Measurements from ENCODE around the gene WSB1. TPM values are rescaled to one million over a fixed set of nuclear protein-coding genes. Genes with fewer than 3 reads are reported as not detected.
A peak's percentile ranks its signal among the peaks of the same experiment; 100 is the strongest.
"Not testable (repeated sequence)": the region's sequence is repeated elsewhere in the genome, so short reads cannot be mapped to it uniquely, and the experiment has no call there.

Gene WSB1
- polyA plus RNA-seq, 3 donors: 175 to 234 (median 205) TPM

DNA sequence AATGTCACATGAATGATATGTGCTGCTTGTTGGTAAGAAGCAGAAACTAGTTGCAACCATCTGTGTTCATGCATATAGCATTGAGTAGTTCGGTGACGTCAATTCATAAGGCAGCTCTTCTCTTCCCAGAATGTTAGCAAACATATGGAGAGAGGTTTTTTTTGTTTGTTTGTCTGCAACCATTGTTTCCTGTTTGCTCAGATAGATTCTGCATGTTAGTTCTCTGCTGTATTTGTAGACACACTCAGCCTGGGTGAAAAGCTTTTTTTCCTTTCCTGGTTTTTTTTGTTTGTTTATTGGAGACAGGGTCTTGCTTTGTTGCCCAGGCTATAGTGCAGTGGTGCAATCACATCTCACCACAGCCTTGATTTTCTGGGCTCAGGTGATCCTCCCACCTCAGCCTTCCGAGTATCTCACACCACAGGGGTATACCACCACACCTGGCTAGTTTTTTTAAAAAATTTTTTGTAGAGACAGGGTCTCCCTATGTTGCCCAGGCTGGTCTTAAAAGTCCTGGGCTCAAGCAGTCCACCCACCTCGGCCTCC is 16.7 kb downstream of the WSB1 start:
- no peak for DNase-seq (ENCODE audit: low read depth in 3 of 3, low spot score in 2 of 3)

DNA sequence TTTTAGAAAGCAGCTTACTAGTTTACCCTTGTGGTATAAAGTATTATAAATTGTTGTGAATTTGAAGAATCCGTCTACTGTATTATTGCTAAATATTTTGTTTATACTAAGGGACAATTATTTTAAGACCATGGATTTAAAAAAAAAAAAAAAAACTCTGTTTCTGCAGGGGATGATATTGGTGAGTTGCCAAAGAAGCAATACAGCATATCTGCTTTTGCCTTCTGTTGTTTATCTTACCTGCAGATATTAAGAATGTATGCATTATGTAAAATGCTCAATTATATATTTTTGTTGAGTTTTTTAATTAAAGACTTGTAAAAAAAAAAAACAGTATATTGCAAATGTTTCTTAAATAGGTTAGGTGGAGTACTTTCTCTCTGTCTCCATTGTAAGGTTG is 19.4 kb downstream of the WSB1 start:
- DNase-seq (ENCODE audit: low read depth in 3 of 3, low spot score in 2 of 3): no peak

- peak in 2 of 3 donors; percentile 64 to 67 for DNase-seq (ENCODE audit: low read depth in 3 of 3, low spot score in 2 of 3)
These were observed 21.4 kb downstream of the WSB1 start for GRCh38 chr17:27315322-27315721.

GRCh38 chr17:27315796-27316465 is 22.0 kb downstream of the WSB1 start:
- DNase-seq (ENCODE audit: low read depth in 3 of 3, low spot score in 2 of 3): no peak

- no peak for DNase-seq (ENCODE audit: low read depth in 3 of 3, low spot score in 2 of 3)
These were observed 24.3 kb downstream of the WSB1 start for GRCh38 chr17:27318228-27318627.

GRCh38 chr17:27318633-27319032 is 24.7 kb downstream of the WSB1 start:
- DNase-seq (ENCODE audit: low read depth in 3 of 3, low spot score in 2 of 3): no peak

DNA sequence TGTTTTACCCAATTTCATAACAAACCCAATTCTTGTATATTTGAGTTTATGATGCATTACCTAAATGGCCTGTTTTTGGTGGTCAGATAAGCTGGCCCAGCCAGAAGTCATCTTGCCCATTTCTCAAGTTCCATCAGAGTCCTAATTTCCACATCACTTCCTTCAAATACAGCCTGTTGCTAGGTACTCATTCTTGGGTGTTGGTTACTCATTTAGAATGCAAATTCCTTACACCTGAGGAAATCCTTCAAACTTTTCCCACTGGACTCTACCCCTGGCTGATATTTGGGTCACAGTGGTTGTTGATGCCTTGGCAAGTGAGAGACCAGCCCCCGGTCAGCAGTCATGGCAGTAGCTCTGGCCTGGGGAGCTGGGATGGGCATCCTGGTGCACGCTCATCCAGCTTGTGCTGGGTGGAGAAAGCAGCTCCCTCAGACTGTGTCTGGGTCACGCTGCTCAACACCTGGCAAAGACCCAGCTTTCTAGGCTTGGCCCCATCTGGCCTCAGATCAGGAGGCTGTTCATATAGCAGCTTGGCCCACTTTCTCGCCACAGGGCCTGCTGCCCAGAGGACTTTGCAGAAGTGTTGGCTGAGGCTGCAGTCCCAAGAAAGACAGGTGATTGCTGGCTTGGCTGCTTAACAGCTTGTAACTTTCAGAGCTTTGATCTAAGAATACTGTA is 25.8 kb downstream of the WSB1 start:
- no peak for DNase-seq (ENCODE audit: low read depth in 3 of 3, low spot score in 2 of 3)

GRCh38 chr17:27320222-27320560 is 26.3 kb downstream of the WSB1 start:
- no peak for DNase-seq (ENCODE audit: low read depth in 3 of 3, low spot score in 2 of 3)

DNA sequence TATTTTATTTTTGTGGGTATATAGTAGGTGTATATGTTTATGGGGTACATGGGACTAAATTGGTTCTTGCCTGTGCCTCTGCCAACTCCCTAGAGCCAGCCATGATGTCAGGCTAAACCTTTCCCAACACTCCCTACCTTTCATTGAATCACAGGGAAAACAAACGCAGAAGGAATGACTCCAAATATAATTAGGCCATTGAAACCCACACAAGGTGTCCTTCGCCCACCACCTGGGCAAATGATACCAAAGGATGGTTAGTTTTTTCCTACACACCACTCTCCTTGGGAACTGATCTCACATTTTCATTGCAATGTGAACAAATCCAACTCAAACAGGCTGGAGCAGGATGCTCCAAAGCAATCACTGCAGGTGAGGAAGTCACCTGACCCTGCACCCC is 27.5 kb downstream of the WSB1 start:
- DNase-seq (ENCODE audit: low read depth in 3 of 3, low spot score in 2 of 3): no peak

- DNase-seq (ENCODE audit: low read depth in 3 of 3, low spot score in 2 of 3): no peak
These were observed 28.1 kb downstream of the WSB1 start for GRCh38 chr17:27322026-27322425.

DNA sequence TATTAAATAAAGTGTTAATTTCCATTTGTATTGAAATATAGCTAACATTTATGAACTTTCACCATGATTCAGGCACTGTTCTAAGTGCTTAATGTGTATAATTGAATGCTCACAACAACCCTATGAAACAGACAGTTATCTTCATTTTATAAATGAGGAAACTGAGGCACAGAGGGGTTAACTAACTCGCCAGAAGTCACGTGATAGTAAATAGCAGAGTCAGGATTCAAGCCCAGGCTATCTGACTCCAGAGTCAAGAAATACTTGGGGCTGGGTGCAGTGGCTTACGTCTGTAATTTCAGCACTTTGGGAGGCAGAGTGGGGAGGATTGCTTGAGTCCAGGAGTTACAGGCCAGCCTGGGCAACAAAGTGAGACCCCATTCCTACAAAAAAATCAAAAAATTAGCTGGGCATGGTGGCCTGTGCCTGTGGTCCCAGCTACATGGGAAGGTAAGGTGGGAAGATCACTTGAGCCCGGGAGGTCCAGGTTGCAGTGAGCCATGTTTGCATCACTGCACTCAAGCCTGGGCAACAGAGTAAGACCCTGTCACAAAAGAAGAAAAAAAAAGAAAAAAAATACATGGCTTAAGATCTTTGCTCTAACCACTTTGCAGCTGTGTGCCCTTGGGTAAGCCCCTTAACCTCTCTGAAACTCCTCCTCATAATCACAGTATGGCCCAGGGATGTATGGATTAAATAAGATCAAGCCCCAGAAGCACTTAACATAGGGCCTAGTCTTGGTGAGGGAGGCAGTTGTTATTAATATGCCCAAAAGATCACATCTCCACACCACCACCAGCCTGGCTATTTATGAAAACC is 29.0 kb downstream of the WSB1 start:
- DNase-seq (ENCODE audit: low read depth in 3 of 3, low spot score in 2 of 3): no peak

- no peak for DNase-seq (ENCODE audit: low read depth in 3 of 3, low spot score in 2 of 3)
These were observed 29.8 kb downstream of the WSB1 start for GRCh38 chr17:27323538-27324215.

GRCh38 chr17:27324771-27325339 is 30.9 kb downstream of the WSB1 start:
- no peak for DNase-seq (ENCODE audit: low read depth in 3 of 3, low spot score in 2 of 3)

DNA sequence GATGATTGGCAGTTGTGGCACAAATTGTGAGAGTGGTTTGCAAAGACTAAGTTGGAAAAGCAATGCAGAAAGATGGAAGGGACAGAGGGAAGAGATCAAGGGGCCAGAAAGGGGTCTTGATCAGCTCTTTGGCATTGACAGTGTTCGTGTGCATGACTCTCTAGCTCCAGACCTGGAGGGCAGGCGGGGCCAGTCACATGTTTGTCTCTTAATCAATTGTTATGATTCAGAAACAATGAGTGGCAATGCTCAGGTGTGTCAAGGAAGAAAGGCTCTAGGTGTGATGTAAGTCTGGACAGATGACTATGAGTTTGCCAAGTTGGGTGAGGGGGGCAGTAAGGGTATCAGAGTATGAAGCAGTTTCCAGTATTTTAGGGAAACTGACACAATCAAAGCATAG is 32.1 kb downstream of the WSB1 start:
- DNase-seq (ENCODE audit: low read depth in 3 of 3, low spot score in 2 of 3): no peak

- no peak for DNase-seq (ENCODE audit: low read depth in 3 of 3, low spot score in 2 of 3)
These were observed 32.7 kb downstream of the WSB1 start for GRCh38 chr17:27326585-27326984.

- DNase-seq (ENCODE audit: low read depth in 3 of 3, low spot score in 2 of 3): no peak
These were observed 33.5 kb downstream of the WSB1 start for GRCh38 chr17:27327397-27327796.

- no peak for DNase-seq (ENCODE audit: low read depth in 3 of 3, low spot score in 2 of 3)
These were observed 34.0 kb downstream of the WSB1 start for GRCh38 chr17:27327871-27328270.

GRCh38 chr17:27328686-27329085 is 34.8 kb downstream of the WSB1 start:
- not testable (repeated sequence) for DNase-seq (ENCODE audit: low read depth in 3 of 3, low spot score in 2 of 3)

DNA sequence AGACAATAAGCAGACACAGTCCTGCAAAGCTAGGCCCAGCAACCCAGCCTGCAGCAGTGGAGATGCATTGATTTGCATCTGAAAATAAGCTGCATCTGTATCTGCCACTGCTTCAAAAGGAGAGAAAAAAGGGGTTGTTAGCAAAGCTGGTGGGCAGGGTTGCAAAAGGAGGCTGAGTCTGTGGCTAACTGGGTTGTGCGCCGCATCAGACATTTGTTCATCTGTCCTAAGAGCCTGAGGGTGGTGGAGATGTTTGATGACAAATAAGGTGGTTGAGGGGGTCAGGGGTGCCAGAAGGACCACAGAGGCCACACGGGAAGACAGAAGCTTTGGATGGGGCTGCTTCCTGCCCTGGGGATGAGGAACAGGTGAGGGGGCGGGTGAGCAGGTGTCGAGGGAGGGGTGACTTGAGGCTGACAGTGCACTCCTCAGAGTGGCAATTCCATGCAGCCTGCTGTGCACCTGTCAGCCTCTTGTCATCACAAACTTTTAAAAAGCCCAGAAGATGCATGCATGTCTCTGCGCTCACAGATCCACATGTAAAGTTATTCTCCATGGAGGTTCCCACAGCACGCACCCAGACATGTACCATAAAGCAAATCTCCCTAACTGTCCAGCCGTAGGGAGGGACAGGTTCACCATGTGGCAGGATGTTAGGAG is 35.4 kb downstream of the WSB1 start:
- DNase-seq (ENCODE audit: low read depth in 3 of 3, low spot score in 2 of 3): no peak

DNA sequence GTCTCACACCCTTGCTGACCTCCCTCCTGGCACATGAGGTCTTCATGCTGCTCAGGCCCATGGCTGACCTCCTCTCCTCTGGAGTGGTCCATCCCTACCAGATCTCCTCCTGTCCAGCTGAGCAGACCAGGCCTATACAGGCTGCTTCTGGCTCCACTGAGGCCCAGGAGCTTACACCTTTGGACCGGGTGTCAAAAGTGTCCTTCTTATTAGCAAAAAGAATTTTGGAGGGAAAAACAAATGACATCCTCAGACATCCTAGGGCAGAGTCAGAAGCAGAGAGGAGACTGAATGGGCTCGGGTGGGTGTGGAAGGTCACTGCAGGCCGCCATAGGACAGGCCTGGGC is 38.1 kb downstream of the WSB1 start:
- no peak for DNase-seq (ENCODE audit: low read depth in 3 of 3, low spot score in 2 of 3)
